Rectal smooth muscle tissue (tissue), 1 donor: Measurements from ENCODE around the gene RHCE.
"Not testable (repeated sequence)": the region's sequence is repeated elsewhere in the genome, so short reads cannot be mapped to it uniquely, and the experiment has no call there.

Experiments used
- H3K27ac ChIP-seq: one replicate; pipeline ENCODE4 v1.7.0; 2013; ENCODE audit warnings: low read depth, low read length, inconsistent platforms
- H3K27me3 ChIP-seq: one replicate; pipeline ENCODE4 v1.7.0; 2013; ENCODE audit warnings: low read length; ENCODE audit not compliant: control insufficient read depth, insufficient read depth
- H3K36me3 ChIP-seq: one replicate; pipeline ENCODE4 v1.7.0; 2013; ENCODE audit warnings: low read length; ENCODE audit not compliant: control insufficient read depth, insufficient read depth
- H3K4me1 ChIP-seq: one replicate; pipeline ENCODE4 v1.7.0; 2013; ENCODE audit warnings: low read length; ENCODE audit not compliant: control insufficient read depth, insufficient read depth
- H3K4me3 ChIP-seq: one replicate; pipeline ENCODE4 v1.7.0; 2013; ENCODE audit warnings: low read length
- H3K9ac ChIP-seq: one replicate; pipeline ENCODE4 v1.7.0; 2013; ENCODE audit warnings: low read length

The RHCE gene

DNA sequence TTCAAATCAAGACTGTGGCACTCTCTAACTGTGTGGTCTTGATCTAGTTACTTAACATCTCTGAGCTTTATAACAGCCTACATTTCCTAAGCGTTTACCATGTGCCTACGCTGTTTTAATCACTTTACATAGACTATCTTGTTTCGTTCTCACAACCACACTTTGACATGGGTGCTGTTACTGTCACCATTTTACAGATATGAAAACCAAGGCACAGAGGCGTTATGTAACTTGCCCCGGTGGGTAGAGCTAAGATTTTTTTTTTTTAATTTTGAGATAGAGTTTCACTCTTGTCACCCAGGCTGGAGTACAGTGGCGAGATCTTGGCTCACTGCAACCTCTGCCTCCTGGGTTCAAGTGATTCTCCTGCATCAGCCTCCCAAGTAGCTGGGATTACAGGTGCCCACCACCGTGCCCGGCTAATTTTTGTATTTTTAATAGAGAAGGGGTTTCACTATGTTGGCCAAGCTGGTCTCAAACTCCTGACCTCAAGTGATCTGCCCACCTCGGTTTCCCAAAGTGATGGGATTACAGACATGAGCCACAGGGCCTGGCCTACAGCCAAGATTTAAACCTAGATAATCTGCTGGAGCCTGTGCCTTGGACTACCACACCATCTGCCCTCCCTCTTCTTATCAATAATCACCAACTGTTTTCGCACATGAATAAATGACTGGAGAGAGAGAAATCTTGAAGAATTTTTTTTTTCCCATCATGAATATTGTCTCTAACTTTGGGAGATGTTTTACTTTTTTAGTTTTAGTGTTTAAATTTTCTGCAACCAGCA is 10.8 kb downstream of the RHCE start:
- not testable (repeated sequence) for H3K4me3 ChIP-seq, H3K9ac ChIP-seq, H3K36me3 ChIP-seq, H3K4me1 ChIP-seq, H3K27me3 ChIP-seq, H3K27ac ChIP-seq

DNA sequence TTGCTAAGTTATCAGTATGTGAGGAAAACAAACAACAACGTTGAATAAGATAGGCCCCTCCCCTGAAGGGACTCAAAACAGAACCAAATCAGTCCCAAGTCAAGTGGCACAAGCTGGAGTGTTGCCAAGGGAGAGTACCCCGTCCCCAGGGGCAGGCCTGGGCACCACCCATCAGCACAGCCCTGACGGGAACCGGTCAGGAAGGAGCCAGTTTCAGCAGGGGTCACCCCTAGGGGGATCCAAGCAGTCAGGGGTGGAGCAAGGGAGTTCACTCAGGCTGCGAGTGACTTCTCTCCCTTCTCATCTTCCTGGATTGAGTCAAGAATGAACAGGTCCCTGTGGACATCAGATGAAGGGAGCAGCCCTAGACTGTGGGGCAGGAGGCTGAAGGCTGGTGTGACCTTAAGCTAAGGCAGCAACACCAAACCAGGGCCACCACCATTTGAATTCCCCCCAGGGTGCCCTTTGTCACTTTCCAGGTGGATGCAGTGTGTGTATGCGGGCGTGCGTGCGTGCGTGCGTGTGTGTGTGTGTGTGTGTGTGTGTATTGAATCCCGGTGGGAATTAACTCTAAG is 14.8 kb downstream of the RHCE start:
- not testable (repeated sequence) for H3K27me3 ChIP-seq, H3K27ac ChIP-seq, H3K9ac ChIP-seq, H3K36me3 ChIP-seq, H3K4me1 ChIP-seq, H3K4me3 ChIP-seq

DNA sequence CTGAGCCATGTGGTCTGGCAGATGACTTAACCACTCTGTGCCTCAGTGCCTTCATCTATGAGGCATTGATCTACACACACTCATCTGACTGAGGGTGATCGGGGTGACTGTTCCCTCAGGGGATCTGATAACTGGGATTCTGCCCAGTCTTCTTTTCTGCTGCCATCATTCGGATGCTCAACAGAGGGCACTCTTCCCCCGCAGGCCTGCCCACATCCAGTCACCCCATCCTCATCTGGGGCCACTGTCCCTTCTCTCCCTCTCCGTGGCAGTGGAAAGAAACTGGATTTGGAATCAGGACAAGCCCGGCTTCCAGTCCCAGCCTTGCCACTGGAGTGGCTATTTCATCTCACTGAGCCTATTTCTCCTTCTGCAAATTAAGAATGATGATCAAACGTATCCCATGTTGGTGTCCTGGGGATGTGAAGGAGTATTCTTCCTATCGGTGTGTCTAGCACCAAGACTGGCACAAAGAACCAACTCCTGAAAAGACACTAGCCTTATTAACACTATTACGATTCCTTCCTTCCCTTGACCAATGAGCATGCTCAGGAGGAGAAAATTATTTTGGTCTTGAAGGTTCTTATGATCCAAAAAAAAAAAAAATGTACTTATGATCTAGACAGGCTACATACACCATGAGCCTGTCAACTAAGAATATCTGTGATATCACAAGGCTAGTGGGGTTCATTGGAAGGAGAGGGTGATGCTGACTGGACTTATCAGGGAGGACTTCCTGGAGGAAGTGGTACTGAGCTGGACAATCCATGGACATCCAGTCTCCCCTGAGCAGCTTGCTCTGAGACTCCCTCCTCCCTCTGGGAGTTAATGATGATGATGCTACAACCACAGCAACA is 17.4 kb downstream of the RHCE start:
- H3K27ac ChIP-seq, H3K9ac ChIP-seq, H3K27me3 ChIP-seq, H3K4me3 ChIP-seq, H3K4me1 ChIP-seq, H3K36me3 ChIP-seq: not testable (repeated sequence)

GRCh38 chr1:25398079-25398478 is 22.5 kb downstream of the RHCE start:
- not testable (repeated sequence) for H3K27ac ChIP-seq, H3K4me1 ChIP-seq, H3K9ac ChIP-seq, H3K27me3 ChIP-seq, H3K36me3 ChIP-seq, H3K4me3 ChIP-seq

- not testable (repeated sequence) for H3K9ac ChIP-seq, H3K27me3 ChIP-seq, H3K4me3 ChIP-seq, H3K4me1 ChIP-seq, H3K27ac ChIP-seq, H3K36me3 ChIP-seq
Measured at GRCh38 chr1:25397549-25397948, 23.1 kb downstream of the RHCE start.

DNA sequence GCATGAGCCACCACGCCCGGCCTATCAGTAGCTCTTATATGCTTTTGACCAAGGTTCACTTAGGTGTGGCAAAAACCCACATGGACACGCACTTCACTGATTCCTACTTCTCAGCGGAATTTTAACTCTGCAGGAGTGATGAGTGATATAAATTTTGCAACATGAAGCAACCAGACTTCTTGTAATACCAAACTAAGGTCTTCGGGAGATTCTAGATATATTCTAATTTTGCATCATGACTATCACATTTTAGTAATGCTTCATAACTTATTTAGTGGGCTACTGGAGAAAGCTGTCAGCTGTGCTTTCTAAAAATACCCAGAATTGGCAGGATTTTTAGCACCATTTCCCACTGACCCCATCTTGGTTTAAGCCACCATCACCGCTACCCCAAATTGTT is 27.8 kb downstream of the RHCE start:
- H3K27me3 ChIP-seq: no peaks in the 10 kb centered on the region
- H3K4me3 ChIP-seq: no peak overlapping the region
- H3K27ac ChIP-seq: no peak overlapping the region
- H3K9ac ChIP-seq: no peak overlapping the region
- no peaks in the 10 kb centered on the region for H3K4me1 ChIP-seq
- no peaks in the 10 kb centered on the region for H3K36me3 ChIP-seq

DNA sequence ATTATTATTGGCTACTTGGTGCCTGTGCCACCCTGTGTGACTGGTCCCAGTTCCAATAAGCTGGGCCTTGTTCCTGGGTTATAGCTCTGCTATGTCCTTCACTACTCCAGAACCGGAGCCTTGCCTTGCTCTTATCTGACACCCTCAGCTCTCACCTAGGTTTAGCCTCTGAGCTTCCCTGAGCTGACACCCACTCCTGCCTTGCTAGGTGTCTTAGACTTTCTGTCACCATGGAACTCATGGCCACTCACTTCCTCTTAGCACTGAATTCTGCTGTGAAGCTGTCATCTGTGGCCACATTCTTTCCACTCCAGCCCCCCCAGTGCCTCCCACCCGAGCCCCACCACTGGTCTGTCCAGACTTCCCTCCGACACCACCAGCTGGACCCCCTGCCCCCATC is 30.9 kb downstream of the RHCE start:
- H3K27me3 ChIP-seq, H3K4me3 ChIP-seq, H3K9ac ChIP-seq, H3K4me1 ChIP-seq, H3K27ac ChIP-seq, H3K36me3 ChIP-seq: not testable (repeated sequence)

GRCh38 chr1:25388691-25389090 is 31.9 kb downstream of the RHCE start:
- not testable (repeated sequence) for H3K36me3 ChIP-seq, H3K27me3 ChIP-seq, H3K4me1 ChIP-seq, H3K4me3 ChIP-seq, H3K27ac ChIP-seq, H3K9ac ChIP-seq

DNA sequence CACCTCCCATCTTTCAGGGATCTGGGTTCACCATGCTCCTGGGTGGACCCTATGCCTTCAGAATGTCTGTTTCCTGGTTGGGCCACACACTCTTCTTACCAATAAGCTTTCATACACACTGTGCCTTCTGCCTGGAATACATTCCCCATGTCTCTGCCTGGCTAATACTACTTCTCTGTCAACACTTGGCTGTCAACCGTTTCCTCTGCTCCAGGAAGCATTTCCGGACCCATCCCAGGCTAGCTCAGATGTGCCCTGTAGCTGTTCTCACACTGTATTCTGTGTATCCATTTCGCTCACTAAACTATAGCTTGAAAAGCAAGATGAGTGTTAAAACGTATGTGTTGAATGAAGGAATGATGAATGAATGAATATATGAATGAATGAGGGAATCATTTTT is 33.5 kb downstream of the RHCE start:
- H3K36me3 ChIP-seq, H3K4me1 ChIP-seq, H3K9ac ChIP-seq, H3K27ac ChIP-seq, H3K27me3 ChIP-seq, H3K4me3 ChIP-seq: not testable (repeated sequence)

- H3K27ac ChIP-seq, H3K4me3 ChIP-seq, H3K27me3 ChIP-seq, H3K4me1 ChIP-seq, H3K9ac ChIP-seq, H3K36me3 ChIP-seq: not testable (repeated sequence)
Measured at GRCh38 chr1:25383875-25384274, 36.8 kb downstream of the RHCE start.

GRCh38 chr1:25383090-25383489 is 37.5 kb downstream of the RHCE start:
- H3K27me3 ChIP-seq, H3K27ac ChIP-seq, H3K4me1 ChIP-seq, H3K36me3 ChIP-seq, H3K4me3 ChIP-seq, H3K9ac ChIP-seq: not testable (repeated sequence)

DNA sequence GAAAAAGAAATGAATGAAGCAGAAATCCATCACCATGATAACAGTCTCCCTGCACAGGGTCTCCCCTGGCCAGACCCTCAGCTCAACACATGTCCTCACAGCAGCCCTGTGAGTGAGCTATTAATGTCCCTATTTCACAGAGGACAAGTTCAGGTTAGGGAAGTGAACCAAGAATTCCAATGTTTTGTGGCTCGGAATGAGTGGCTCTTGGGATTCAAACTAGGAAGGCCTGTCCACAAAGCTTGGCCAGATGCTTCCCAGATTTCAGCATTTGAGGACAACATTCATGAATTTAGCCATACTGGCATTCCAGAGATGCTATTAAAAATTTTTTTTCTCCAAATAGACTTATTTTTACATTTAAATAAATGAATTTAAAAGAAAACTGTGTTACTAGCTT is 38.1 kb downstream of the RHCE start:
- H3K27me3 ChIP-seq, H3K4me1 ChIP-seq, H3K27ac ChIP-seq, H3K9ac ChIP-seq, H3K4me3 ChIP-seq, H3K36me3 ChIP-seq: not testable (repeated sequence)

DNA sequence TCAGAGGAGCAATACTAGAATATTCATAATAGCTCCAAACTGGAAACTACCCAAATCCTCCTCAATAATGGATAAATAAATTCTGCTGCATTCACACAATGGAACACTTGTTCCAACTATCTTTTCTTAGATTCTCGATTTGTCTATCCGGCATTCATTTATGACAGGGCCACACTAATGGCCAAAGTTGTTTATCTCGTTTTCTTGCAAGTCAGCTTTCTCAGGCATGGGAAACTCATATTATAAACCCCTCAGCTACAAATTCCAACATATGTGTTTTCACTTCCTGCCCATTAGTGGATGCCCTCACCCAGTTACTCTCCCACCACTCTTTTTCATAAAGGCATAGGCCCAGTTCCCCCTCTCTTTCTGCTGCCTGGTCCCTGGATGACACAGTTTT is 42.3 kb downstream of the RHCE start:
- H3K27ac ChIP-seq, H3K4me1 ChIP-seq, H3K36me3 ChIP-seq, H3K4me3 ChIP-seq, H3K9ac ChIP-seq, H3K27me3 ChIP-seq: not testable (repeated sequence)
